ENCODE results near the gene GSN.

Gene GSN

GRCh38 chr9:121301881-121302286, 33.9 kb downstream of the GSN start:
- Histone ChIP-seq H3K79me2 (ENCODE audit: insufficient read depth, low read length) (no peaks in the 10 kb centered on the region), H3K4me3 (ENCODE audit: low read depth, low read length, poor library complexity, severe bottlenecking) (no peak overlapping the region), H3K9me3 (ENCODE audit: low read length) (no peaks in the 10 kb centered on the region), H3K27ac (ENCODE audit: low read depth, low read length, poor library complexity, severe bottlenecking) (no peak overlapping the region), H2AFZ (ENCODE audit: low read length) (no peak overlapping the region), H3K9ac (ENCODE audit: low read length) (no peak overlapping the region), H4K20me1 (ENCODE audit: insufficient read depth, low read length) (no peaks in the 10 kb centered on the region), H3K4me2 (ENCODE audit: low read length) (no peak overlapping the region), H3K4me1 (ENCODE audit: insufficient read depth, low read length, severe bottlenecking) (peaks cover 23% of the 10 kb centered on the region), H3F3A (ENCODE audit: insufficient read depth, low read length) (no peaks in the 10 kb centered on the region), H3K36me3 (ENCODE audit: insufficient read depth, low read length) (no peaks in the 10 kb centered on the region), H3K27me3 (ENCODE audit: insufficient read depth, low read length) (peaks cover 5% of the 10 kb centered on the region; the same call in 1 of the 2 replicates), H3K9me2 (ENCODE audit: low read depth, low read length) (no peaks in the 10 kb centered on the region)
- no peak for TF ChIP-seq CTCF (IDR thresholded peaks at IDR 0.05; ENCODE audit: low read length)

- no peaks in the 10 kb centered on the region for H3K9me2 ChIP-seq (ENCODE audit: low read depth, low read length)
- no peaks in the 10 kb centered on the region for H4K20me1 ChIP-seq (ENCODE audit: insufficient read depth, low read length)
- H3K27ac ChIP-seq (ENCODE audit: low read depth, low read length, poor library complexity, severe bottlenecking) = no peak overlapping the region
These were observed 34.4 kb downstream of the GSN start for GRCh38 chr9:121302341-121302740.

GRCh38 chr9:121302786-121303185, 34.8 kb downstream of the GSN start:
- no peak overlapping the region for H3K9ac ChIP-seq (ENCODE audit: low read length)
- TF ChIP-seq CTCF (IDR thresholded peaks at IDR 0.05; ENCODE audit: low read length) = no peak
- no peak for TF ChIP-seq EZH2 (IDR thresholded peaks at IDR 0.05; ENCODE audit: borderline replicate concordance, low read length)
- H3K27me3 ChIP-seq (ENCODE audit: insufficient read depth, low read length) = peaks cover 5% of the 10 kb centered on the region; the same call in 1 of the 2 replicates
- no peak overlapping the region for H3K27ac ChIP-seq (ENCODE audit: low read depth, low read length, poor library complexity, severe bottlenecking)
- no peaks in the 10 kb centered on the region for H3K9me3 ChIP-seq (ENCODE audit: low read length)
- H3K4me1 ChIP-seq (ENCODE audit: insufficient read depth, low read length, severe bottlenecking) = peaks cover 23% of the 10 kb centered on the region
- no peaks in the 10 kb centered on the region for H3F3A ChIP-seq (ENCODE audit: insufficient read depth, low read length)
- H2AFZ ChIP-seq (ENCODE audit: low read length) = no peak overlapping the region
- H3K4me2 ChIP-seq (ENCODE audit: low read length) = no peak overlapping the region
- H3K9me2 ChIP-seq (ENCODE audit: low read depth, low read length) = no peaks in the 10 kb centered on the region
- no peaks in the 10 kb centered on the region for H3K36me3 ChIP-seq (ENCODE audit: insufficient read depth, low read length)
- H3K4me3 ChIP-seq (ENCODE audit: low read depth, low read length, poor library complexity, severe bottlenecking) = no peak overlapping the region
- H3K79me2 ChIP-seq (ENCODE audit: insufficient read depth, low read length) = no peaks in the 10 kb centered on the region
- H4K20me1 ChIP-seq (ENCODE audit: insufficient read depth, low read length) = no peaks in the 10 kb centered on the region

More at GRCh38 chr9:121302341-121302740, 34.4 kb downstream of the GSN start:
- TF ChIP-seq CTCF (IDR thresholded peaks at IDR 0.05; ENCODE audit: low read length) = no peak
- no peak for TF ChIP-seq EZH2 (IDR thresholded peaks at IDR 0.05; ENCODE audit: borderline replicate concordance, low read length)
- Histone ChIP-seq H3K4me2 (ENCODE audit: low read length) (no peak overlapping the region), H3K79me2 (ENCODE audit: insufficient read depth, low read length) (no peaks in the 10 kb centered on the region), H3K36me3 (ENCODE audit: insufficient read depth, low read length) (no peaks in the 10 kb centered on the region), H3F3A (ENCODE audit: insufficient read depth, low read length) (no peaks in the 10 kb centered on the region), H3K9me3 (ENCODE audit: low read length) (no peaks in the 10 kb centered on the region), H3K4me1 (ENCODE audit: insufficient read depth, low read length, severe bottlenecking) (peaks cover 23% of the 10 kb centered on the region), H3K4me3 (ENCODE audit: low read depth, low read length, poor library complexity, severe bottlenecking) (no peak overlapping the region), H2AFZ (ENCODE audit: low read length) (no peak overlapping the region), H3K9ac (ENCODE audit: low read length) (no peak overlapping the region), H3K27me3 (ENCODE audit: insufficient read depth, low read length) (peaks cover 5% of the 10 kb centered on the region; the same call in 1 of the 2 replicates)

Data from OCI-LY1 (cell line).